Stimulated activated CD8-positive, alpha-beta memory T cell treated with anti-CD3 and anti-CD28 coated beads, Interleukin-7, amount 100 ng/mL, for 1 hour (primary cell): Measurements from ENCODE around the gene PPP1R14B.
"Not testable (repeated sequence)": the region's sequence is repeated elsewhere in the genome, so short reads cannot be mapped to it uniquely, and the experiment has no call there.

Source experiments
- DNase-seq, 2 donors: peaks; one replicate each; pipeline ENCODE4 v3.0.0-alpha.2; 2020; ENCODE audit warnings: low read depth in 2 of 2

Gene PPP1R14B

GRCh38 chr11:64260147-64260708 is 13.5 kb upstream of the PPP1R14B start:
- no peak for DNase-seq

GRCh38 chr11:64259533-64260067 is 12.9 kb upstream of the PPP1R14B start:
- DNase-seq: no peak

- no peak for DNase-seq
These were observed 12.3 kb upstream of the PPP1R14B start for GRCh38 chr11:64258946-64259532.

GRCh38 chr11:64258356-64258755 is 11.6 kb upstream of the PPP1R14B start:
- no peak for DNase-seq

- DNase-seq: no peak
These were observed 9.6 kb upstream of the PPP1R14B start for GRCh38 chr11:64256300-64256699.

- no peak for DNase-seq
These were observed 8.7 kb upstream of the PPP1R14B start for GRCh38 chr11:64255135-64256128.

GRCh38 chr11:64254326-64254725 is 7.6 kb upstream of the PPP1R14B start:
- no peak for DNase-seq

GRCh38 chr11:64253481-64253880 is 6.7 kb upstream of the PPP1R14B start:
- DNase-seq: no peak

GRCh38 chr11:64253043-64253442 is 6.3 kb upstream of the PPP1R14B start:
- no peak for DNase-seq

GRCh38 chr11:64252003-64252872 is 5.5 kb upstream of the PPP1R14B start:
- no peak for DNase-seq

- DNase-seq: no peak
These were observed 4.9 kb upstream of the PPP1R14B start for GRCh38 chr11:64251753-64252002.

GRCh38 chr11:64251016-64251752 is 4.4 kb upstream of the PPP1R14B start, which contains the start of gene PLCB3:
PLCB3 (plus strand) TSS chr11:64251530; CDS start chr11:64251650, 120 bp downstream.
- DNase-seq: no peak

- no peak for DNase-seq
These were observed 3.8 kb upstream of the PPP1R14B start for GRCh38 chr11:64250415-64251015.

GRCh38 chr11:64249563-64250414 is 3.0 kb upstream of the PPP1R14B start:
- no peak for DNase-seq

- DNase-seq: no peak
These were observed 2.3 kb upstream of the PPP1R14B start for GRCh38 chr11:64249038-64249437.

- no peak for DNase-seq
These were observed 1.8 kb upstream of the PPP1R14B start for GRCh38 chr11:64248578-64248977.

GRCh38 chr11:64247729-64248531 is 1.2 kb upstream of the PPP1R14B start:
- DNase-seq: no peak

- DNase-seq: not testable (repeated sequence)
These were observed 197 bp downstream of the PPP1R14B start for GRCh38 chr11:64246621-64246870.
